DND-41 (cell line): ENCODE data around the gene DBP.

Source experiments
- ATAC-seq: fragments of 200-7000 bp; cut with Tn5 transposase; 3 replicates; pipeline ENCODE4 v1.9.1; 2021; ENCODE audit warnings: low read depth; ENCODE audit not compliant: insufficient read depth
- DNase-seq: peaks from one replicate; pipeline ENCODE4 v3.0.0-alpha.2; 2020
- H2AFZ ChIP-seq: 2 replicates; pipeline ENCODE4 v1.6.0; 2012; ENCODE audit warnings: low read depth, low read length
- H3K27ac ChIP-seq: 2 replicates; pipeline ENCODE4 v1.5.1; 2012; ENCODE audit warnings: low read length, inconsistent platforms
- H3K27me3 ChIP-seq: fragments of 200-600 bp; sonication (generic); 2 replicates; pipeline ENCODE4 v1.6.0; 2012; ENCODE audit warnings: low read length, mild to moderate bottlenecking, inconsistent platforms; ENCODE audit not compliant: insufficient read depth, poor library complexity
- H3K36me3 ChIP-seq: 2 replicates; pipeline ENCODE4 v1.5.1; 2012; ENCODE audit warnings: low read length, inconsistent platforms; ENCODE audit not compliant: insufficient read depth
- H3K4me1 ChIP-seq: 2 replicates; pipeline ENCODE4 v1.5.1; 2012; ENCODE audit warnings: mild to moderate bottlenecking, low read length; ENCODE audit not compliant: insufficient read depth
- H3K4me2 ChIP-seq: 2 replicates; pipeline ENCODE4 v1.6.0; 2012; ENCODE audit warnings: mild to moderate bottlenecking, moderate library complexity, low read length, inconsistent platforms; ENCODE audit not compliant: insufficient read depth
- H3K4me3 ChIP-seq, 2 experiments: fragments of 200-600 bp in 1 of 2; shearing (Covaris generic) in 1 of 2; 2 replicates each; pipeline ENCODE4 v1.5.1; 2012 to 2016; ENCODE audit warnings: inconsistent platforms in 2 of 2, low read length in 2 of 2, mild to moderate bottlenecking in 2 of 2, low read depth in 1 of 2, moderate library complexity in 1 of 2
- H3K79me2 ChIP-seq: 2 replicates; pipeline ENCODE4 v1.6.0; 2012; ENCODE audit warnings: low read length, inconsistent platforms; ENCODE audit not compliant: insufficient read depth
- H3K9ac ChIP-seq: 2 replicates; pipeline ENCODE4 v1.6.0; 2012; ENCODE audit warnings: low read depth, mild to moderate bottlenecking, inconsistent platforms, low read length, moderate library complexity
- H3K9me3 ChIP-seq: 2 replicates; pipeline ENCODE4 v1.5.1; 2012; ENCODE audit warnings: low read length, moderate library complexity, mild to moderate bottlenecking, inconsistent platforms; ENCODE audit not compliant: insufficient read depth, severe bottlenecking
- H4K20me1 ChIP-seq: 2 replicates; pipeline ENCODE4 v1.6.0; 2012; ENCODE audit warnings: low read length; ENCODE audit not compliant: insufficient read depth
- EZH2 ChIP-seq: IDR thresholded peaks from 3 replicates; pipeline ENCODE4 v1.6.1; 2012; ENCODE audit warnings: borderline replicate concordance, low read depth, mild to moderate bottlenecking, moderate library complexity, low read length, inconsistent platforms; ENCODE audit not compliant: severe bottlenecking
- TF ChIP-seq, protein P1 (sequence below): IDR thresholded peaks from 2 replicates; pipeline ENCODE4 v1.5.1; 2012; ENCODE audit warnings: borderline replicate concordance, low read length, moderate library complexity, mild to moderate bottlenecking; ENCODE audit not compliant: poor library complexity, severe bottlenecking; ENCODE audit errors: extremely low read depth

Gene DBP

DNA sequence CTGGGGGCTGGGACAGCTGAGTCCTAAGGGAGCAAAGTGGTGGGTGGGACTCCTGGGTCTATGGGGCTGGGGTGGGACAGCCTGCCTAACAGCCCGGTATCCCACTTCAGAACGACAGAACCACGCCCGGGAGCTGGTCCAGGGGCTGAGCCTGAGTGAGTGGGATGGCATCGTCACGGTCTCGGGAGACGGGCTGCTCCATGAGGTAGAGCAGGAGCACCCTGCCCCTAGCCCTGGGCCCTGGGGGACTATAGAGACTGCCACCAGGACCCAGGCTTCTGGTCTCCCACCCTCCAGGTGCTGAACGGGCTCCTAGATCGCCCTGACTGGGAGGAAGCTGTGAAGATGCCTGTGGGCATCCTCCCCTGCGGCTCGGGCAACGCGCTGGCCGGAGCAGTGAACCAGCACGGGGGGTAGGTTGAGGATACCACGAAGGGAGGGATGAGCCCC, 9.3 kb downstream of the DBP start:
- Histone ChIP-seq H3K4me3 (no peak overlapping the region), H3K27me3 (no peaks in the 10 kb centered on the region), H3K79me2 (peaks cover 28% of the 10 kb centered on the region), H3K9me3 (no peaks in the 10 kb centered on the region), H3K36me3 (peaks cover 68% of the 10 kb centered on the region), H2AFZ (no peak overlapping the region), H3K9ac (no peak overlapping the region), H3K27ac (no peak overlapping the region), H3K4me2 (no peak overlapping the region), H4K20me1 (peaks cover 11% of the 10 kb centered on the region), H3K4me1 (peaks cover 30% of the 10 kb centered on the region)
- TF ChIP-seq, protein P1, sequence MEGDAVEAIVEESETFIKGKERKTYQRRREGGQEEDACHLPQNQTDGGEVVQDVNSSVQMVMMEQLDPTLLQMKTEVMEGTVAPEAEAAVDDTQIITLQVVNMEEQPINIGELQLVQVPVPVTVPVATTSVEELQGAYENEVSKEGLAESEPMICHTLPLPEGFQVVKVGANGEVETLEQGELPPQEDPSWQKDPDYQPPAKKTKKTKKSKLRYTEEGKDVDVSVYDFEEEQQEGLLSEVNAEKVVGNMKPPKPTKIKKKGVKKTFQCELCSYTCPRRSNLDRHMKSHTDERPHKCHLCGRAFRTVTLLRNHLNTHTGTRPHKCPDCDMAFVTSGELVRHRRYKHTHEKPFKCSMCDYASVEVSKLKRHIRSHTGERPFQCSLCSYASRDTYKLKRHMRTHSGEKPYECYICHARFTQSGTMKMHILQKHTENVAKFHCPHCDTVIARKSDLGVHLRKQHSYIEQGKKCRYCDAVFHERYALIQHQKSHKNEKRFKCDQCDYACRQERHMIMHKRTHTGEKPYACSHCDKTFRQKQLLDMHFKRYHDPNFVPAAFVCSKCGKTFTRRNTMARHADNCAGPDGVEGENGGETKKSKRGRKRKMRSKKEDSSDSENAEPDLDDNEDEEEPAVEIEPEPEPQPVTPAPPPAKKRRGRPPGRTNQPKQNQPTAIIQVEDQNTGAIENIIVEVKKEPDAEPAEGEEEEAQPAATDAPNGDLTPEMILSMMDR = no peak
- no peak for TF ChIP-seq EZH2
- DNase-seq (no peak), ATAC-seq (no peak)

DNA sequence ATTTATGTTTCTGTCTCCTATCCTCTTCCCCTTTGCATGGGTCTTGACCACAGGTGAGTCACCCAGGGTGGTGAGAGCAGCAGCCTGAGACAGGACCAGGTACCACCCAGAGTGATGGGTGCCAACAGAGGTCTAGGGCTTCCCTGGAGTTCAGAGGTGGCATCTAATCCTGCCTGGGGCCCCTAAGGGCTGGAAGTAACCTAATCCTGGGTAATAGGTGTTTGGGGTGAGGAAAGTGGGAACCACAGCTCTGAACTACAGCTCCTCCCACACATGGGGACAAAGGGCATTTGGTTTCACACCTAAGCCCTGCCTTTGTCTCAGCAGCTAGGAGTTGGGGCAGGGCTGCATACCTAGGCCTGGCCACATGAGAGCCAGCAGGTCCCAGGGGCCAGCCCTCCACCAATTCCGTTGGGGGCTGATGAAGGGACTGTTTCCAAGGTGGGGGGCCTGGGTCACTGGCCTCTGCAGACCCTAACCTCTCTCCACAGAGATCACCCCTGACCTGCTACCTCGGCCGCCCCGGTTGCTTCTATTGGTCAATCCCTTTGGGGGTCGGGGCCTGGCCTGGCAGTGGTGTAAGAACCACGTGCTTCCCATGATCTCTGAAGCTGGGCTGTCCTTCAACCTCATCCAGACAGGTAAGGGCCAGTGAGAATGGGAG, 9.8 kb downstream of the DBP start:
- Histone ChIP-seq H3K4me2 (no peak overlapping the region), H3K27ac (no peak overlapping the region), H3K4me3 (no peak overlapping the region), H3K79me2 (peaks cover 30% of the 10 kb centered on the region), H3K36me3 (peaks cover 65% of the 10 kb centered on the region), H4K20me1 (peaks cover 11% of the 10 kb centered on the region), H3K9me3 (no peaks in the 10 kb centered on the region), H3K9ac (no peak overlapping the region), H2AFZ (no peak overlapping the region), H3K27me3 (no peaks in the 10 kb centered on the region), H3K4me1 (peaks cover 31% of the 10 kb centered on the region)
- DNase-seq (no peak), ATAC-seq (no peak)
- TF ChIP-seq, protein P1 = no peak
- no peak for TF ChIP-seq EZH2

DNA sequence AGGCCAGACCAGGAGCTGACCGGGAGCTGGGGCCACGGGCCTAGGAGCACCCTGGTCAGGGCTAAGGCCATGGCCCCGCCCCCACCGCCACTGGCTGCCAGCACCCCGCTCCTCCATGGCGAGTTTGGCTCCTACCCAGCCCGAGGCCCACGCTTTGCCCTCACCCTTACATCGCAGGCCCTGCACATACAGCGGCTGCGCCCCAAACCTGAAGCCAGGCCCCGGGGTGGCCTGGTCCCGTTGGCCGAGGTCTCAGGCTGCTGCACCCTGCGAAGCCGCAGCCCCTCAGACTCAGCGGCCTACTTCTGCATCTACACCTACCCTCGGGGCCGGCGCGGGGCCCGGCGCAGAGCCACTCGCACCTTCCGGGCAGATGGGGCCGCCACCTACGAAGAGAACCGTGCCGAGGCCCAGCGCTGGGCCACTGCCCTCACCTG, 11.3 kb downstream of the DBP start:
- Histone ChIP-seq H3K36me3 (peaks cover 61% of the 10 kb centered on the region), H3K9me3 (no peaks in the 10 kb centered on the region), H3K4me3 (no peak overlapping the region), H3K4me2 (no peak overlapping the region), H4K20me1 (peaks cover 11% of the 10 kb centered on the region), H3K9ac (no peak overlapping the region), H3K27me3 (no peaks in the 10 kb centered on the region), H3K4me1 (peaks cover 39% of the 10 kb centered on the region), H3K79me2 (peaks cover 34% of the 10 kb centered on the region), H2AFZ (no peak overlapping the region), H3K27ac (no peak overlapping the region)
- TF ChIP-seq EZH2 = no peak
- TF ChIP-seq, protein P1 = no peak
- DNase-seq (peak; percentile 5), ATAC-seq (no peak)
